GM18870 (cell line): ENCODE data around the gene OSTN.

Source experiments
- ATAC-seq: cut with Tn5 transposase; IDR thresholded peaks from one replicate; pipeline ENCODE4 v1.9.1; 2021; ENCODE audit warnings: moderate library complexity; ENCODE audit not compliant: unreplicated experiment

OSTN gene

GRCh38 chr3:191306428-191306827 is 107.4 kb downstream of the OSTN start:
- no peak for ATAC-seq

- no peak for ATAC-seq
Observed at GRCh38 chr3:191307341-191307740, 108.3 kb downstream of the OSTN start.

GRCh38 chr3:191313296-191313695 is 114.3 kb downstream of the OSTN start:
- ATAC-seq: no peak

- ATAC-seq: no peak
Observed at GRCh38 chr3:191314109-191314728, 115.2 kb downstream of the OSTN start.
